ENCODE measurements around the gene SP8.

The SP8 gene

DNA sequence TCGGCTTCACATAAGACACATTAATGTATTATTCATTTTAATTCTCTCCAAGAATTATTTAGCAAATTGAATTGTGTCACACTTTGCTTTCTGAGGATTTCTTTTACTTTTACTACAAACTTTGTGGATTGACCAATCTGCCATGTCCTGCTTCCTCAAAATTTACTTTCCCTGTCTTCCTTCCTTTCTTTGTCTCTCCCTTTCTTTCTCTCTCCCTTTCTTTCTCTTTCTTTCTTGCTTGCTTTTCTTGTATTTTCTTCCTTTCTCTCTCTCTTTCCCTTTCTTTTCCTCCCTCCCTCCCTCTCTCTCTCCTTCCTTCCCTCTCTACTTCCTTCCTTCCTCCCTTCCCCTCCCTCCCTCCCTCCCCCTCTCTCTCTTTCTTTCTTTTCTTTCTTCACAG is 37.8 kb downstream of the SP8 start:
- DNase-seq = no peak

DNA sequence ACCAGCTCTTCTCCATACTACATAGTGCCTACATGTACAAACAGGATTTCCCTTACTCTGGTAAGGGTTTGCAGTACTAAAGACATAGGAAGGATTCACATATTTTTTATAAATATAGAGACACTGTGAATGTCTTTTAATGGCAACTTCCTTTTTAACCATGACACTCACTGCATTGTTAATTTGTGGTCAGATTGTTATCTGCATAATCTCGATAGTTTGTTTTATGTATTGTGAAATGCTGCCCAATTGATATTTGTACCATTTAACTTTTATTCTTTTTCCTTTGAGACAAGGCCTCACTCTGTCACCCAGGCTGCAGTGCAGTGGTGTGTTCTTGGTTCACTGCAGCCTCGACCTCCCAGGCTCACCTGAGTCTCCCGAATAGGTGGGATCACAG is 39.7 kb downstream of the SP8 start:
- peak; percentile 5 for DNase-seq

DNA sequence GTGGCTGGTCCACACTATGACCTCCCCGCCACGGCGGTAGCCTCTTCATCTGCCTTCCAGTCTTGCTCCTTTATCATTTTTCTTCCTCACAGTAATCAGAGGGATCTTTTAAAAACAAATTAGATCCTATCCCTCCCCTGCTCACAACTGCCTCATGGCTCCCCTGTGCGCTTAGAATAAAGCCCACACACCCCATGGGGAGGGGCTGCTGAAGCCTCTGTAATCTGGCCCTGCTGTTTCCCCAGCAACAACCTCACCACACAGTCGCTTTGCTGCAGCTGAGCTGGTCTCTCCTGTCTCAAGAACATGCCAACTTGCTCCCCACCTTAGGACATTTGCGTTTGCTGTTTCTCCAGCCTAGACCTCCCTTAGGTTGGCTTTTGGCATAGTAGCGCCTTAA is 41.0 kb downstream of the SP8 start:
- DNase-seq = no peak

DNA sequence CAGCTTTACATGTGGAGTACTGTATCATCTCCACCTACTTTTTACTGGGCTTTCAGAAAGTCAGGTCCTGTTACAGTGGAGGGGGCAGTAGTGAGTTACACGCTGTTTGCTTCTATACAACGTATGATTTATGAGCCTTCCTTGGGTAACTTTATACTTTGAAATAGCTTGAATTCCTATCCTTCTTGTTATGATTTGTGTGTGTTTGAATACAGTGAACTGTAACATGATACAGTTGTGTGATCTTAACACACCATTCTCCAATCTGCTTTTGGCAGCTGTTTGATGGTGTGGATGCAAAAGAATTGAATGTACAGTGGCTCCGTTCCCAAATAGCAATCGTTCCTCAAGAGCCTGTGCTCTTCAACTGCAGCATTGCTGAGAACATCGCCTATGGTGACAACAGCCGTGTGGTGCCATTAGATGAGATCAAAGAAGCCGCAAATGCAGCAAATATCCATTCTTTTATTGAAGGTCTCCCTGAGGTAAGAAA is 41.7 kb downstream of the SP8 start:
- peak; percentile 15 for DNase-seq

DNA sequence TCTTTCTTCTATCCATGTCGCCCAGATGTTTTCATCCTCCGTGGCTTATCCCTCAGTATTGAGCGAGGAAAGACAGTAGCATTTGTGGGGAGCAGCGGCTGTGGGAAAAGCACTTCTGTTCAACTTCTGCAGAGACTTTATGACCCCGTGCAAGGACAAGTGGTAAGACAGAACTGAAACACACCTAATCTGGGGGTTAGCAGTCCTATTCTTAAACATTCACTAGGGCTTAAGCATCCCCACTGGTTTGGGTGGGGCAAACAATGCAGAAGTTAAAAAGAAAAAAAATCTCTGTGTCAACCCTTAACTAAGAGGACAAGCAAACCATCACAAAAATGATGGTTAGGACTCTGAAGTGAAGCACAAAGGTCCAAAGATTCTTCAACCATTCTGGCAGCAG is 43.8 kb downstream of the SP8 start:
- no peak for DNase-seq

DNA sequence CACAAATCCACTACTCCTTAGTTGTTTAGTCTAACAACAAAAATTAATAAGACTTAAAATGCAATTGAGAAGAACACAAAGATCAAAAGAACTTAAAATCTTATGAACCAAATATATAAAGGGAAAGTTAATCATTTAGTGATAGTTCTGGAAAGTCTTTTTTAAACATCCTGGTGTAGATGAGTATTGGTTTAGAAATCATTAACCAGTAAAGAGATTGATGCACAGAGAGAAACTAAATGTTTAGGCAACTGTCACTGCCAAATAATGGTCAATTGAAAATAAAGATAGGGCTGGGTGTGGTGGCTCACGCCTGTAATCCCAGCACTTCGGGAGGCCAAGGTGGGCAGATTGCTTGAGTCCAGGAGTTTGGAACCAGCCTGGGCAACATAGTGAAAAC is 44.9 kb downstream of the SP8 start:
- DNase-seq = no peak

DNA sequence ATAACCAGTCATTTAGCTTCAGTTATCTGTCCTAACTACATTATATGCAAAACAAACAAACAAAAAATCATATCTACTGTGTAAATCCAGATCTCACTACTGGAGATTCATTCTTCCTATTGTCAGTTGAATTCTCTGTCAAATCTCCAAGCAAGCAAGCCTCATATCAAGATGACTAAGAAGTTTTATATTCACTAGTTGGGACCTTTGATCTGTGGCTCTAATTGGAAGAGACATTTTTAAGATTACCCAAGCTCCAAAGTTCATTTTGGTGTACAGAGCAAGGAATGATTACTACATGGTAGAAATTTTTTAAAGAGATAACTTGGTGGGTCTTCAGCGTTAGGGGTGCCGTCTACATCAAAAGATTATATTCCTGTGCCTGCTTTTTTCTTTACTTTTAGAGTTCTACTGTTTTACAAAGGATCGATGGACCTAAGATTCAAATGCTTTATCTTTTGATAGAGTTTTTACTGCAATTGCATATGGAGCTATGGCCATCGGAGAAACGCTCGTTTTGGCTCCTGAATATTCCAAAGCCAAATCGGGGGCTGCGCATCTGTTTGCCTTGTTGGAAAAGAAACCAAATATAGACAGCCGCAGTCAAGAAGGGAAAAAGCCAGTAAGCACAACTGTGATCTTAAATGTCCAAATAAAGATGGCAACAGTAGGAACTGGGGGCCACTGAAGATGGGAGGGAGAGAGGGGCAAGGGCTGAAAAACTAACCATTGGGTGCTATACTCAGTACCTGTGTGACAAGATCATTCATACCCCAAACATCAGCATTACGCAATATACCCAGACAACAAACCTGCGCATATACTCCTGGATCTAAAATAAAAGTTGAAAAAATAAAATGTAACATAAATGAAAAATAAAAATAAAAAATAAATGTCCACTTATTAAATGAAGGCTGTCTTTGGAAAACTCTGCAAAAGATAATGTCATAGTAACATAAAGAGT is 47.9 kb downstream of the SP8 start:
- no peak for DNase-seq

DNA sequence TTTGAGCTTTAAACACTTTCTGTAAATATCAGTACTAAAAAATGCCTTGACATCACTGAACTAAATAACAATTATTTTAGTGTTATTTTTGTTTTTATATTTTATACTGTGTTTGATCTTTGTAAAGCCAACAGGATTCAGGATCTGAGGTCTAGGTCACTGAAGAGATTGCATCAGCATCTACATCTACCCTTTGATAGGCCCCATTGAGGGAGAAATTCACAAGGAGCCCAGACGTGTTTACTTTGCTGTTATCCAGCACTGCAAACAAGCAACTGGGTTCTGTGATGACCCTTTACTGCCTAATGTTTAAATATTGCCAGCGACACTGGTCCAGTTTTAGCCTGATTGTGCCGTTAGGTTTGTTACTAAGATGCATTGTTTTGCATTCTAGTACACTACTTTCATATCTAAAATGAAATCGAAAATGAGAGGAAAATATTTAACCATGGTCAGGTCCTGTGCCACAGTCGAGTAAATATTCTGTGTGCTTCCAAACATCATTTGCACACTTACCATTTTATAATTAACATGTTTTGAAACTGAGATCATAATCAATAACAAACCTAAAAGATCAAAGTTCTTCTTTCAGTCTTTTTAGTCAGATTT is 48.7 kb downstream of the SP8 start:
- no peak for DNase-seq

DNA sequence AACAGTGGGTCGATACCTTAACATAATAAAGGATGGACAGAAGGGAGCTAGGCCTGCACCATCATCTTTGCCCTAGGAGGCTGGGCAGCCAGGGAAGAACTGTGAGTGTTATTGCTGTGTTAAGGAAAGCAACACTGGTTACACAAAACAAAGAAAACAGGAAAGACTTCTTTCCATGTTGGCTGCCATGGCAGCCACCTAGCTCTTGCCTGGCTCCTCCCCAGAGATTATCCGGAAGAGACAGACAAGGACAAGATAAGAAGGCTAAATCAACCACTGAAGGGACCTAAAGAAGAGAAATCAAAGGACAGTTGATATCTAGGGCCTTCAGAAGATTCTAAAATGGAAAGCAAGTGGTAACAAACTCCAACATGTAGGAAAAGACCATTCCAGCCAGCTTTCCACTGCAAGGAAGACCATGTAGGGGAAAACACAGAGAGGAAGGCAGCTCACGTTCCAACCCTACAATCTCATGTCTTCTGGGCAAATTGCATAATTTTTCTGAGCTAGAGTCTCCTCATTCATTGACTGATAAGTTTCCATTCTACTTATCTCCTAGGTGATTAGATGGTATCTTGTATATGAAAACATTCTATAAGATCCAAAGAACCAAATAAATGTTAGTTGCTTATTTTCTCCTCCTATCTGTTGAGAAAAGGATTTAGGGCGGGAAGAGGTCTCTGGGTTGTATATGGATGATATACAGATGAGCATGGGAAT is 51.2 kb downstream of the SP8 start:
- DNase-seq = no peak

All from OCI-M1 (cell line).